ENCODE measurements around the gene MFAP4.
A peak's percentile ranks its signal among the peaks of the same experiment; 100 is the strongest.

Gene MFAP4

DNA sequence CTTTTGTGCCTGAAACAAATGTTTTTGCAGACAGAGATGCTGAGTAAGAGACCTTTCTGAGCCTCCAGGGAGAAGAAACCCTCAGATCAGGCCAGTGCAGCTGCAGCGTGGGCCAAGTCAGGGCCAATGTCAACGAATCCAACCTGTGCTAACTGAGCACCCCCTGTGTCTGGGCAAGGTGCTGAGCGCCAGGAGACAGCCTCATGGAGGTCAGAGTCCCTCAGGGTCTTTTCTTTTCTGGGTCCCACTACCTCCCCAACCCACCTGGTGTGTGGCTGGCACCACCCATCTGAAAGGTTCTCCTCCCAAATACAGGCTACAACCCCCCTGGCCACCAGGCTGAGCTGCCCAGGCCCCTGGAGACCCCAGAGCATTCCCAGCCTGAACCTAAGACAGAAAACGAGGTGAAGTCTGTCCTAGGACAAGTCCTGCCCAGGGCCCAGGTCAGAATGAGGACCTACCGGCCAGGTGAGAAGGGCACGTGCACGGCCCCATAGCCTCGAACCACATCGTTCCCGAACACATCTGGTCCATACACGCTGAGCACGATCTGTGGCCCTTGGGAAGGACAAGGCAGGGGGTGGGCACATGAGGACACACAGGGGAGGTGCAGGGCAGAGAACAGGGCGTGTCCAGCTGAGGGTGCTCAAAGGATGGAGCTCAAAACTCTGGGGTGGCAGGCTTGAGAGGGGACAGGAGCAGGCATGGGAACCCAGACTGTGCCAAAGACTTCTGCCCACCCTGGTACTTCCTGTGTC, 39.5 kb downstream of the MFAP4 start:
- no peak for DNase-seq

DNA sequence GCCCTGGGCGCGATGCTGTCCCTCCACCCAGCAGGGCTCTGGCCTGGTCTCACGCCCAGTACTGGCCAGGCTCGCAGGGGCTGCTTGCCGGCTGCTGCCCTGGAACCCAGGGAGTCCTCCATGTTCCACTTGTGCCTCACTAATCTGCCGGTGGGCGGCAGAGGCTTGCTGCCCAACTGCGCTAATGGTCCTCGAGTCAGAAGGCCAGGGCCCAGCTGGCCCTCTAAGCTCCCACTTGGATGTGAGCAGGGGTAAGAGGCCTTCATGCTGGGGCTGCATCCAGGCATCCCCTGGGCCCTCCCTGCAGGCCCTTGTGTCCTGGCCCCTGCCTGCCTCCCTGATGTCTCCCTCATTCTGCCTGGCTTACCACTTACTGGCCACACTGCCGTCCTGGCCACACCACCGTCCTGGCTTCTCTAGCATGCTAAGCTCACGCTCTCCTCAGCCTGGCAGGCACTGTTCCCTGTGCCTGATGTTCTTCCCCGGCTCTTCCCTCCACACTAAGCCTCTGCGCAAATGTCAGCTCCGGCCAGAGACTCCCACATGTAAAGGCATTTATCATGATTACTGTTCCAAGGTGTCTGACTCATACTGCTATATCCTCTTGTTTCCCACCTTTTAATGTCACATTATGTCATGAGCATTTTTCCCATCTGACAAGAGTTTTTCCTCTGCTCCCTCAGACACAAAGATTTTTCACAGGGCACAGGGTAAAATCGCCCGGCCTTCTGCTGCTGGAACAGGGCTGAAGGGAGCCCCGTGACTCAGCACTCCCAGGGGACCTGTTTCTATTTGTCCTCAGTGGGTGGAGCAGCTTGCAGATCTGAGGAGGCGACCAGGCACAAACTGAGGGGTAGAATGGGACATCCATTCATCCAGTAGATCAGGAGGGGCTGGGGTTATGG, 40.4 kb downstream of the MFAP4 start:
- no peak for DNase-seq

DNA sequence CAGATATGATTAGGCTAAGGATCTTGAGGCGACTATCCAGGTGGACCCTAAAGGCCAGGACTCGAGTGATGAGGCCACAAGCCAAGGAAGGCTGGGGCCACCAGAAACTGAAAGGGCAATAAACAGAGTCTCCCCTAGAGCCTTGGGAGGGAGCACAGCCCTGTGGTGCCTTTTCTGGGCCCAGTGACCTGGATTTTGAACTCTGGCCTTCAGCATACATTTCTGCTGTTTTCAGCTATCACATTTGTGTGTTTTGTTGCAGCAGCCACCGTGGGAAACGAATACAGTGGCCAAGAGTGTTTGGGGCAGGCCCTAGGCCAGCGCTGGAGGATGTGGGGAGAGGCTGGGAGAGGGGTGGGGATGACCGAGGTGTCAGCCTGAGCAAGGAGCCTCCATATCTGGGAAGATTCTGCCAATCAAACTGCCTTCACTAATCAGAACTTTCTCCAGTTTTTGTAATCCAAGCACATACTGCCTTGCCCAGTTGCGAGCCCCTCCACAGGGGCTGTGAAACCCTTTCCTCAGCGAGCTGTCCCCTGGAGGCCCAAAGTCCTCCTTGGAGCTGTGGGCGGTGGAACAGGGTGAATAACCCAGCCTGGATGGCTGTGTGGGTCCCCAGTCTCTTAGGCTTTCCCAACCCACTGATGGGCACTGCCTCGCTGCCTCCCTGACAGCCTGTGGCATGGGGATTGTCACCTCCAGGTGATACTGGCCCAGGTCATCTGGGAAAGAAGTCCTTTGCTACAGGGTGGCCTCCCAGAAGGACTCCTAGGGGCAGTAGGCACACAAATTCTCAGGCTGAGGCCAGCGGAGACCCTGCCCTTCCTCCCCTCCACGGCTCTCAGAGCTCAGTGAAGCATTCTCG, 41.3 kb downstream of the MFAP4 start:
- no peak for DNase-seq

DNA sequence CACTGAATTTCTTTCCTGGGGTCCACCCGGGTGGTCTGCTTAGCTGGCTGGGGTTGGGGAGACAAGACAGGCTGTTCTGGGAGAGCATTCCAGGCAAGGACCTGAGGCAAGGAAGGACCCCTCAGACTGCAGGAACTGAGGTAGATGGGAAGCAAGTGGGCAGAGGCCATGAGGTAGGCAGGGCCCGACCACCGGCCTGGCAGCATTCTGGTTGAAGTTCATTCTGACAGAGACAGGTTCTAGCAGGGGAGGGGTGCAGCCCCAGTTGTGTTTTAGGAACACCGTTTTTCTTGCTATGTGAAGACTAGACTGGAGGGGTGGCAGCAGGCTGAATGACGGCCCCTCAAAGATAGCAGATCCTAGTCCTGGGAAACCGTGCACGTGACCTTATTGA, 41.9 kb downstream of the MFAP4 start:
- no peak for DNase-seq

DNA sequence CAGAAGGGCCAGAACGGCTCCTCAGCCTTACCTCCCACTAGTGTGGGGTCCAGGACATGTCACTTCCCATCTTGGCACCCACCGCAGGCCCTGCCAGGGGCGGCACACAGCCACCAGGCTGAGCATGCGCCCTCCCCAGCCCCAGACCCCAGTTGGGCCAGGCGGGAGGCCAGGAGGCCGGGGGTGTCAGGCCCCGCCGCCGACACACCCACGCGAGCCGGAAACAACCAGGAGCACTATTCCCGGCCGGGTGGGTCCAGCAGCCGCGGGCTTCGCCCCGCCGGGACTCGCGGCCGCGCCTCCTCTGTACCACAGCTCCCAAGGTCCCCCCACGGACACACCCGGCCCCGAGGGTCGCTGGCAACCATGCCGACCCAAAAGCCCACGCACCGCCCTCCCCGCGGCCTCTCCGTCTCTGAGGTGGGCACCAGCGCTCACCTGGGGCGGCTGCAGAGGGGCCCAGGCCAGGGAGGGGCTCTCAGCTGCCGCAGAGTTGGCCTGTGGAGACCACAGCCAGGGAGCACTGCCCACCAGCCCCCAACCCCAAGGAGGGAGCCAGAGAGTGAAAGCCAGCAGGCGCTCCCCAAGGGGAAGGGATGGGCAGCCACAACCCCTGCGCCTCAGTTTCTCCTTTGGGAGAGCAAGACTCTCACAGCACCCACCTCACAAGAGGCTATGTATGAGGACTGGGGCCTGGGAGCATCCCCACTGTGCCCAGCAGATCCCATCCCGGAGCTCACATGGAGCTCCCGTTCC, 42.5 kb downstream of the MFAP4 start:
- DNase-seq, result no peak

DNA sequence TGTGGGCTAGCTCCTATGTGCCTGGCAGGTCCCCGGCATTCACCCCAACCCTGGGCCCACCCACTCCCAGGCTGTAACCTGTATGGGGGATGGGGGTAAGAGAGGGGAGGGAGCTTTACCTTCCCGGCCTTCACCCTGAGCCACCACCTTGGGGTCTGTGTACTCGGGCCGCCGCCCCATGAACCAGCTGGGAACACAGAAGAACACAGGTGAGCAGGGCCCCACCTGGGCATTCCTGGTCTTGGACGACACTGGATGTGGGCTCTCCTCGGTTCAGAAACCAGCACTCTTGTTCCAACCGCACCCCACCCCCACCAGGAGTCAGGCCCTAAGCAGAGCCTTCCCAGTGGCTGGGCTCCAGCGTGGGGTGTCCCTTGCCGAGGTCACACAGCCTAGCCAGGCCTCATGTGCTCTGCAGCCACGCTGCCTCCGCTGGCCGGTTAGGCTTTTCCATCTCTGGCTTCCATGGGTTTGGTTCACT, 43.3 kb downstream of the MFAP4 start:
- DNase-seq, result no peak

DNA sequence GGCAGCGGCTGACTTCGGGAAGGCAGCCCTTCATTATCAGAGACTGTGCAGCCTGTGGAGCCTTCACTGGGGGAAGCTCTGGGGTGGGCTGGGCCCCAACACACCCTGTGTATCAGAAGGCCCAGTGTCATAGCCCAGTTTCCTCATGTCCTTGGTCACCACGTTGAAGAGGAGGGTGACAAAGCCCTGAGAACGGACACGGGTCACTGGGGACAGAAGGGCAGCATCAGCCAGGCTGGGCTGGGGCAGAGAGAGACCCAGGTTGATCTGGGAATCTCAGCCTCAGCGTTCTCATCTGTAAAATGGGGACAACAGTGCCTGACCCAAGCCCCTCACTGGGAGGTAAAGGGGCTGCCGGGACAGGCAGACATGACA, 43.7 kb downstream of the MFAP4 start:
- DNase-seq, result no peak

DNA sequence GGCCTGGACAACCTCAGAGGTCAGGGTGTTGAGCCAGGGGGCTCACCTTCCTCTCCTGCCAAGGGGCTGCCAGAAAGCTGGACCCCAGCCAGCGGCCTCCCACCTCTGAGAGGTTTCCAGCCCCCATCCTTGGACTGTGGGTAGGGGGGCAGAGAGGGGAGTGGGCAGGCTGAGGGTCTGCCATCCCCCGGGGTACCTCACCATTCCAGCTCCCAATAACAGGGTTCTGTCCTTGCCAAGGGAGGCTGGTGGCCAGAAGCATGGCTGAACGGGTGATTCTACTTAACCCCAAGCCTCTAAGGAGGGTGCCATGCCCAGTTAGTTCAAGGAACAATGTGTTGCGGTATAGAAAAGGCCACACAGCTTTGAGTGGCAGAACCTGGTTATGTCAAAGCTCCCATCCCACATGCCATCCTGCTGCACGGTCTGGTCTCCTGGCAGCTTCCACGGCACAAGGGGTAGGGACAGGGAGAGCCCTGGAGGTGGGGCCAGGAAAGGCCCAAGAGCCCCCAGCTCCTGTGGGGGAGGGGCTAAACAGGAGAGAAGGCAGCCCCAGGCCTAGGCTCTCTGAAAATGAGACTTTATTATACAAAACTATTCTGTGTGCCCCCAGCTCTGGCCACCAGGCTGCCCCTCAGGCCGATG, 44.3 kb downstream of the MFAP4 start:
- DNase-seq, result no peak

DNA sequence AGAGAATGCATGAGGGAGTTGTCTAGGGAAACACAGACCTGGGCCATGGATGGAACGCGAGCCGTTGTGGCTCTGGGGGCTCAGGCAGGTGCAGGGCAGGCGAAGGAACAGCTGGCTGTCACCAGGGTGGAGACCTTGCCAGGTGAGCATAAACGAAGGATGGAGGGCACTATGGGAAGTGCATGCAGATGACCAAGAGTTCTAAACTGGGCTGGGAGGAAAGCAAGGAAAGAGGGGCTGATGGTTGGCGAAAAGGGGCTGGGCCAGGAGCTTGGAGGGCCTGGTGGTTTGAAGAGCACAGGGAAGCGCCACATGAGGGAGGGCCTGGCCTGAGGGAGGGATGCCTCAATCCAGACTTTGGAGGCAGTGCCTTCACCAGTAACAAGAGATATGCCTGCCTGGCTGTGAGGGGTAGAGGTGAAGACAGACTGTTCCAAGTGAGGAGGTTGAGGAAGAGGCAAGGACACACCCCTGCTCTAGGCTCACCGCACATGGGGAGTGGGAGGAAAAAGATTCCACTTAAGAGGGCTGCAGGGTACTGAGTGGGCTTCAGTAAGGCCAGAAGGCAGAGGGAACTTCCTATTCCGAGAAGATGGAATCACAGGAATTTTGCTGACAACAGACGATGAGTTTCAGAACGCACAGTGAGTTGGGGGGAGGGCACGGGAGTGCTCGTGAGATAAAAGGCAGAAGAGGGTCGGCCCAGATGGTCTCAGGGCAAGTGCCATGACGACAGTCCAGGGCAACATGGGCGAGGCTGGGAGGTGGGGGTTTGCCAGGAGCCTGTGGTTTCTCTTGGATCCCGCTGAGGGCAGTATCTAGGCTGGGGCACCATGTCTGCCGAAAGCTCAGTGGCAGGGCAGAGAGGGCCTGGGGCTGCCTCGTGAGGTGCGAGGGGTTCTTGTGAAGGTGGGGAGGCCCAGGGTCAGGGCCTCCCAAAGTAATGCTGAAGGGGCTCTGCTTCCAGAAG, 45.1 kb downstream of the MFAP4 start:
- no peak for DNase-seq

DNA sequence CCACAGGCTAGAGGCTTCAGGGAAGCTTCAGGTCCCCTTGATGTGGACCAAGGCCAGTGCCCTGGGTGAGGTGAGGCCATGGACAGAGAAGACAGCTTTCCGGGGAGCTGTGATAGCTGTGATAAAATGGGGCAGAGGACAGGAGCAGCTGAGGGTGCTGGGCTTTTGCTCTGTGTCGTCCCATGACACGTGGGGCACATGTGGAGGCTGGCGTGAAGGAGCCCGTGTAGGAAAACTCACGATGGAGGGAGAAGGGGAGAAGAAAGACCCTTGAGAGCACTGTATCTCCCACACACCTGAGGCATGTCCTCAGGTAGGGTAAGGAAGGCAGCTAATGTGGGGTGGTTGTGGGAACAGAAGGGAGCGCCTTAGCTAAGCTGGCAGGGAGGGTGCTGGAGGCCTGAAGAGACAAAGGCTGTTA, 45.8 kb downstream of the MFAP4 start:
- DNase-seq, result no peak

DNA sequence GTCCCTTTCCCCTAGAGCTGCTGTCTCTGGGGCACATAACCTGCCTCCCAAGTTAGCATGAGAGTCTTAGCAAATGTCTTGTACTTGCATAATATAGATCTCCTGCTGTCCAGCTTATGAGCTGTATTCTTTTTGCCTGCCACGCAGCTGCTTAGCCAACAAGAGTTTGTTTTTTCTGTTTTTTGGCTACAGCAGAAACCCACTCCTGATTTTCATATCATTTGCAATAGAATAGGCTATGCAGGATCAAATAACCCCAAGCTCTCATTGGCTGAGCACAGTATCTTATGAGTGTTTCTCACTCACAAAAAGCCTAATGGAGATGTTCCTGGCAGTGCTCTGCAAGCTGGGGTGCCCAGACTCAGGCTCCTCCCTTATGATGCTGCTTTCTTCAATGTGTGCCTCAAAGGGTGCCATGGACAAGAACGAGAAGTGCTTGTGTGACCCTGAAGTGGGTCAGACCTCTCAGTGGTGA, 47.6 kb downstream of the MFAP4 start:
- no peak for DNase-seq

DNA sequence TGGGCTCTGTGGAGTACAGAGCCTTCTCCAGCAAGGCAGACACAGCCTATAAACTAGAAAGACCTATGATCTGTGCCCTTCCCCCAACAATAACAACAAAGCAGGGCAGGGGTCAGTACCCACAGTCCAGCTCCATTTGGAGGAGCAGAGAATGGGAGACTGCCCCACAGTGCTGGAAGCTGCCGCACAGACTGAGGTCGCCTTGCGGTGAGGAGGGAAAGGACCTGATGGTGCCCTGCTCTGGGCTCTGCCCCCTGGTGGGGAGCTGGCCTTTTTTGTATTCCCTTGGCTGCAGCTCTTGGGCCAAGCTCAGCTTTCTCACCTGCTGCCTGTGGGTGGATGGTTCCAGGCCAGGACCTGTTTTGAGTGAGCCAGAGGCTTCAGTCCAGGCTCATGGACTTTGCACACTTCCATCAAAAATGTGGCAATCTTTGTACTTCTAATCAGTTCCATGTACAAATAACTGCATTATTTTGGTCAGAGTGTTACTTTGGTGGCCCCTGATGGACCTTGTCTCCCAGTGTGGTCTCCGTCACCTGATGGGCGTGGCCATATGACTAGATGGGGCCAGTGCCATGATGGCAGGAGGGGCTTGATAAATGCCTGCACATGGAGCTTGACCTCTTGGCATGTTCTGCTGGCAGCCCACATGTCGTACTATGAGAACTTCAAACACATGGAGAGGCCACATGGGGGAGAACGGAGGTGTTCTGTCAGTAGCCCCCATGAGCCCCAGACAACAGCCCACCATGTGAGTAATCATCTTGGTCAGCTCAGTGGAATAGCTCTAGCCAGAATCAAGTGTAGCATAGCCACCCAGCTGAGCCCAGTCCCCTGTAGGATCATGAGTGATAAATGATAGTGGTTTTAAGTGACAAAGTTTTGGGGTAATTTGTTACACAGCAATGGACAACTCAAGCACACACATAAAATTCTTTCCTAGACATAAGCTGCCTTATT, 48.7 kb downstream of the MFAP4 start:
- DNase-seq, result peak; percentile 68 to 75

DNA sequence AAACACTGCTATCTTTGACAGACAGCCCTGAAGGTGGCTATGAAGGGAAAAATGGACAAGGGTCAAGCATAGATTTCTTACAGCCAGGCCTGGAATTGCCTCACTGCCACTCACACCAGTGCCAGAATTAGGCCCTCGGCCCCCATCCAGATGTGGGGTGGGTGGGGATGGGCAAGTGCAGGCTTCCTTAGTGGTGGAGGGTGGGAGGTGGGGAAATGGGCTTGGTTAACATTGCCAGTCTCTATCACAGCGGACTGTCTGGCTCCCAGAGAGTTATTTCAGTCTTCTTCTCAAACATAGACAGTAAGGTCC, 49.3 kb downstream of the MFAP4 start:
- no peak for DNase-seq

DNA sequence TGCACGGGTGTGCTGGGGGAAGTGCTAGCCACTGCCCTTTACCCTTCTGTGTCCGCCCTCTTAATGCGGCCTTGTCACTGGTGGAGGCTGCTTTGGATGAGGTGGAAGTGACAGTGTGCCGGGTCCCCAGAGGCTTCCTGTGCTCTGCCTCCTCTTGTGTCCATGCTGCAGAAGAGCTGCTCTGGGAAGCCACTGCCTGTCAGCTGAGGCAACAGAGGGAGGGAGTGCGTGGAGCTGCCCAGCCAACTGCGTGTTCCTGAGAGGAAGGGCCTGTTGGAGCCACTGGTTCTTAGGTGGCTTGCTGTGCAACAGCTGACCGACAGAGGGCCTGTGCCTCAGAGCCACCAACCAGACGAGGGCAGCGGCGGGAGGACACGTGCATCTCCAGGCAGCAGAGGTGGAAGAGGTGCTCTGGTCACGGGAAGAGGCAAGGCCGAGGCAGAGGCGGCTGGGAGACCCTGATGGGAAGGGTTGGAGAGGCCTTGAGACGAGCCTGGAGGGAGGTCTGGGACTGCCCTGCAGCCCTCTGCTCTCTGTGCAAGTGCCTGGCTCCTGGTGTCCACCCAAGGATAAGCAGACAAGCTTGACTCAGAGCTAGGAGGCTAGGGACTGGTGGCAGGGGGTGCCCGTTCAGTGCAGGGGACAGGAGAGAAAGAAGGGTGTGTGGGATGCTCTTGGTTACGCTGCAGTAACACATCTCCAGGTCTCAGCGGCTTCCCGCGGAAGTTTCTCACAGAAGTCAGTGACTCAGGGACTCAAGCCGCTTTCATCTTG, 49.9 kb downstream of the MFAP4 start:
- no peak for DNase-seq

DNA sequence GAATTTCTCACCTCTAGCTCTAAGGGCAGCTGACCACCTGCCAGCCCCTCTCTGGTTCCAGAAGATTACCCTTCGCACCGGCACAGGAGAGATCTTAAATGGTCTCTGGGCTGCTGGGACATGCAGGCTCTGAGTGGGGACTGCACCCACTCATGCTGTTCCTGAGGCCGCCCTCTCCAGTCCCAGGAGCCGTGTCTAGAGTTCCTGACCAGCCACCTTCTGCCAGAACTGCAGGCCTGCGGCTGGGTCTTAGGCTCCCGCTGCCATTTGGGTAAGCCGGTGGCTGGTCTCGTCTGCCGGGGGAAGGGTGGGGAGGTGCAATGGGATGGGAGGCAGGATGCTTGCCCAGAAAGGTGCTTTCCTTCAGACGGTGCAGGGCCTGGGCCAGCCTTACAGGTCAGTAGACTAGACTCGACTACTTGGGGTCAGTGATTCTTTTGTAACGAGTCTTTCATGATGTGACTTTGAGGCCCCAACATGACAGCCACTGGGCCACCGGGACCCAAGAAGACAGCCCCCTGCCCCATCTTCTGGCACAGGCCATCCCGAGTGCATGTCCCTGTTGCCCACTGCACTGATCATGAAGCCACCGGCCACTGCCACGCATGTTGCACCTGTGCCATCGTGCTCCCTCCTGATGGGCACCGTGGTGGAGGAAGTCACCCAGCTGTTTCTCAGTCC, 50.9 kb downstream of the MFAP4 start:
- DNase-seq, result no peak

DNA sequence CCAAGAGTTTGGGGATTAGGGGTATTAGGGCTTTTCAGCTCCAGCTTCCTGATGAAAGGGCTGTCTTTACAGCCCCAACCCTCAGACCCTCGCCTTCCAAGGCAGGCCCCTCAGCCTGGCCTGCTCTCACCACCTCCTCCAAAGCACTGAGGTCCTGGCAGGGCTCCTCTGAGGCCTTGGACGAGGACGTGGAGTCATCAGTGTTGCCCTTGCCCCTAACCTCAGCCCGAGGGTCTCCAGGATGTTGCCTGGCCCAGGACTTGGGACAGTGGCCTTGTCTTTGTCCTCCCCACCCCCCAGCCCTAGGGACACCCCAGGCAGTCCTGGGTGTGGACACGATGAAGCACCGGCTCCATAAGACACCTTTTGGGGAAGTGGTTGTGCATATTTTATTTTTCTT, 52.7 kb downstream of the MFAP4 start:
- DNase-seq, result no peak

DNA sequence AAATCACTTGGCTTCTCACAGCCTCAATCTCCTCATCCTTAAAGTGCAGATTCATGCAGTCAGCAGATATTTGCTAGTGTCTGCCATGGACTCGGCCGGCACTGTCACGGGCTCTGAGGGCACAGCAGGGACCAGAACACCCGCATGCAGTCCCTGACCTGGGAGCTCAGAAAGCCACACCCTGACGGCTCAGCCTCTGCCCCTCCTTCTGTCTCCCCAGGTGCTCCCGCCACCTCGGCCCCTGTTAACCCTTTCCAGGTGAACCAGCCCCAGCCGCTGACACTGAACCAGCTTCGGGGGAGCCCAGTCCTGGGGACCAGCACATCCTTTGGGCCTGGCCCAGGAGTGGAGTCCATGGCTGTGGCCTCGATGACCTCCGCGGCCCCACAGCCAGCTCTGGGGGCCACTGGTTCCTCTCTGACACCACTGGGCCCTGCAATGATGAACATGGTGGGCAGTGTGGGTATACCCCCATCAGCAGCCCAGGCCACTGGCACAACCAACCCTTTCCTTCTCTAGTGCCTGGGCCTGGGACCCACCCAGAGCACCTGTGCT, 53.2 kb downstream of the MFAP4 start:
- DNase-seq, result no peak

Data from activated CD4-positive, alpha-beta T cell treated with anti-CD3 and anti-CD28 coated beads, Interleukin-2, amount 50 U/mL, for 48 hours (primary cell).